ENCODE measurements around the gene NDUFB5.

NDUFB5 gene

DNA sequence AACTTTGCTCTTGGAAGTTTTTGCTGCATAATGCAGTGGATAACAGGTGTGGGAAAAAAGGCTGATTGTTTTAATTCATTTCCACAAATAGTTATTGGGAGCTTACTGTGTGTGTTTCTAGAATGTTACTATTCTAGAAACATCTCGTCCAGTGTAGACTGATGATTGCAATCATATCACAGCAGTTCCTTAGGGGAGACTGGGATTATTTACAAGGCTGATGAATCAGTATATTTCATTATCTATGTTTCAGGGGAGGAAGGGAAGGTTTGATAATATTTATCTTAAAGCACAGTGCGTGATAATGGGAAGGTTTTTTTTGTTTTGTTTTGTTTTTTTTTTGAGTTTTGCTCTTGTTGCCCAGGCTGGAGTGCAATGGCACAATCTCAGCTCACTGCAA, 50.6 kb downstream of the NDUFB5 start:
- H3K79me2 ChIP-seq (ENCODE audit: insufficient read depth, low read length): peaks cover 64% of the 10 kb centered on the region
- peaks cover 14% of the 10 kb centered on the region for H3K36me3 ChIP-seq (ENCODE audit: insufficient read depth, low read length)
- no peaks in the 10 kb centered on the region for H3K9me2 ChIP-seq (ENCODE audit: low read depth, low read length)
- no peak overlapping the region for H3K27ac ChIP-seq (ENCODE audit: low read depth, low read length, poor library complexity, severe bottlenecking)
- H3F3A ChIP-seq (ENCODE audit: insufficient read depth, low read length): peaks cover 6% of the 10 kb centered on the region
- no peaks in the 10 kb centered on the region for H3K27me3 ChIP-seq (ENCODE audit: insufficient read depth, low read length)
- peak overlapping the region; percentile 87 for H3K4me3 ChIP-seq (ENCODE audit: low read depth, low read length, poor library complexity, severe bottlenecking)
- H3K4me1 ChIP-seq (ENCODE audit: insufficient read depth, low read length, severe bottlenecking): peaks cover 43% of the 10 kb centered on the region
- H3K4me2 ChIP-seq (ENCODE audit: low read length): peak overlapping the region; percentile 72
- no peaks in the 10 kb centered on the region for H4K20me1 ChIP-seq (ENCODE audit: insufficient read depth, low read length)
- H2AFZ ChIP-seq (ENCODE audit: low read length): no peak overlapping the region
- TF ChIP-seq EZH2 (IDR thresholded peaks at IDR 0.05; ENCODE audit: borderline replicate concordance, low read length): no peak
- TF ChIP-seq, protein P1, sequence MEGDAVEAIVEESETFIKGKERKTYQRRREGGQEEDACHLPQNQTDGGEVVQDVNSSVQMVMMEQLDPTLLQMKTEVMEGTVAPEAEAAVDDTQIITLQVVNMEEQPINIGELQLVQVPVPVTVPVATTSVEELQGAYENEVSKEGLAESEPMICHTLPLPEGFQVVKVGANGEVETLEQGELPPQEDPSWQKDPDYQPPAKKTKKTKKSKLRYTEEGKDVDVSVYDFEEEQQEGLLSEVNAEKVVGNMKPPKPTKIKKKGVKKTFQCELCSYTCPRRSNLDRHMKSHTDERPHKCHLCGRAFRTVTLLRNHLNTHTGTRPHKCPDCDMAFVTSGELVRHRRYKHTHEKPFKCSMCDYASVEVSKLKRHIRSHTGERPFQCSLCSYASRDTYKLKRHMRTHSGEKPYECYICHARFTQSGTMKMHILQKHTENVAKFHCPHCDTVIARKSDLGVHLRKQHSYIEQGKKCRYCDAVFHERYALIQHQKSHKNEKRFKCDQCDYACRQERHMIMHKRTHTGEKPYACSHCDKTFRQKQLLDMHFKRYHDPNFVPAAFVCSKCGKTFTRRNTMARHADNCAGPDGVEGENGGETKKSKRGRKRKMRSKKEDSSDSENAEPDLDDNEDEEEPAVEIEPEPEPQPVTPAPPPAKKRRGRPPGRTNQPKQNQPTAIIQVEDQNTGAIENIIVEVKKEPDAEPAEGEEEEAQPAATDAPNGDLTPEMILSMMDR (IDR thresholded peaks at IDR 0.05; ENCODE audit: low read length): no peak
- no peak overlapping the region; the same call in 1 of the 2 replicates for H3K9ac ChIP-seq (ENCODE audit: low read length)
- no peaks in the 10 kb centered on the region for H3K9me3 ChIP-seq (ENCODE audit: low read length)

DNA sequence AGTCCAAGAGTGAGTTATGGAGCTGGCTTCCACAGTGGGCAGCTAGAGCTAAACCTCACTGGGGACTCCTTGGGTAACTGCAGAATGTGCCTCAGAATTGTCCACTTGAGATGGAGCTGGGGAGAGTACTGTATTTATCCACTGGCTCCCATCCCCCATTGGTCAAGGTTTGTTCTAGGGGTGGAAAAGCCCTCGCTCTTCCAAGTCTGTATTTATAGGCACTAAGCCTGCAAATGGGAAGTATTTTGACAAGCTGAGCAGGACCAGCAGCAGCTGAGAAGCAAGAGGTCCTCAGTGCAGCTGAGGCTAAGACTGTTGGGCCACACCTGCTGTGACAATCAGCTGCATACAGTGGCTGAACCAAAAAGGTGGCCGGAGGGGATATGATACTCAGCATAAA, 54.0 kb downstream of the NDUFB5 start:
- H3K4me1 ChIP-seq (ENCODE audit: insufficient read depth, low read length, severe bottlenecking): peaks cover 37% of the 10 kb centered on the region
- H3K36me3 ChIP-seq (ENCODE audit: insufficient read depth, low read length): peaks cover 14% of the 10 kb centered on the region
- H3K9ac ChIP-seq (ENCODE audit: low read length): no peak overlapping the region
- no peaks in the 10 kb centered on the region for H3K9me2 ChIP-seq (ENCODE audit: low read depth, low read length)
- H3F3A ChIP-seq (ENCODE audit: insufficient read depth, low read length): no peaks in the 10 kb centered on the region
- no peaks in the 10 kb centered on the region for H3K27me3 ChIP-seq (ENCODE audit: insufficient read depth, low read length)
- H3K4me2 ChIP-seq (ENCODE audit: low read length): no peak overlapping the region
- no peak overlapping the region for H3K4me3 ChIP-seq (ENCODE audit: low read depth, low read length, poor library complexity, severe bottlenecking)
- H3K79me2 ChIP-seq (ENCODE audit: insufficient read depth, low read length): peaks cover 97% of the 10 kb centered on the region
- H3K27ac ChIP-seq (ENCODE audit: low read depth, low read length, poor library complexity, severe bottlenecking): no peak overlapping the region
- H2AFZ ChIP-seq (ENCODE audit: low read length): no peak overlapping the region
- no peak for TF ChIP-seq EZH2 (IDR thresholded peaks at IDR 0.05; ENCODE audit: borderline replicate concordance, low read length)
- TF ChIP-seq, protein P1 (IDR thresholded peaks at IDR 0.05; ENCODE audit: low read length): no peak
- no peaks in the 10 kb centered on the region for H4K20me1 ChIP-seq (ENCODE audit: insufficient read depth, low read length)
- H3K9me3 ChIP-seq (ENCODE audit: low read length): no peaks in the 10 kb centered on the region

DNA sequence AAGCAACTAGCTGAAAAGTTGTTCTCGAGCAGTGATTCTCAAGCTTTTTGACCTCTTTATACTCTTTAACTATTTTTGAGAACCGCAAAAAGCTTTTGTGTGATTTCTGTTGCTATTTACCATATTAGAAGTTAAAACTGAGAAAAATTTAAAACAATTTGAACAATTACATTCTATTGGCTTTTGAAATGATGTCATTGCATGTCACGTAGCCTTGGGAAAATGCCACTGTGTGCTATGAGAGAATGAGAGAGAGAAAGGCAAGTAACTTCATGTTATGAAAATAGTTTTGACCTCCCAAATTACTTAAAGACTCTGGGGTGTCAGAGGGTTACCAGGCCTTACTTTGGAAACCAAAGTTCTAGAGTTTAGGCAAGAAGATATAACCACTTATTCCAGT, 56.3 kb downstream of the NDUFB5 start:
- H3K4me3 ChIP-seq (ENCODE audit: low read depth, low read length, poor library complexity, severe bottlenecking): no peak overlapping the region
- peaks cover 24% of the 10 kb centered on the region for H3K4me1 ChIP-seq (ENCODE audit: insufficient read depth, low read length, severe bottlenecking)
- no peaks in the 10 kb centered on the region for H3K9me2 ChIP-seq (ENCODE audit: low read depth, low read length)
- no peak overlapping the region for H3K27ac ChIP-seq (ENCODE audit: low read depth, low read length, poor library complexity, severe bottlenecking)
- peaks cover 99% of the 10 kb centered on the region for H3K79me2 ChIP-seq (ENCODE audit: insufficient read depth, low read length)
- TF ChIP-seq, protein P1 (IDR thresholded peaks at IDR 0.05; ENCODE audit: low read length): no peak
- TF ChIP-seq EZH2 (IDR thresholded peaks at IDR 0.05; ENCODE audit: borderline replicate concordance, low read length): no peak
- H3K36me3 ChIP-seq (ENCODE audit: insufficient read depth, low read length): peaks cover 11% of the 10 kb centered on the region
- no peaks in the 10 kb centered on the region for H3K27me3 ChIP-seq (ENCODE audit: insufficient read depth, low read length)
- H4K20me1 ChIP-seq (ENCODE audit: insufficient read depth, low read length): no peaks in the 10 kb centered on the region
- H3K9ac ChIP-seq (ENCODE audit: low read length): 0 out of 2 replicates have a peak overlapping the region, but pooled peaks have one; percentile 2
- 0 out of 2 replicates have a peak overlapping the region, but pooled peaks have one; percentile 1 for H3K4me2 ChIP-seq (ENCODE audit: low read length)
- no peaks in the 10 kb centered on the region for H3K9me3 ChIP-seq (ENCODE audit: low read length)
- H2AFZ ChIP-seq (ENCODE audit: low read length): no peak overlapping the region
- H3F3A ChIP-seq (ENCODE audit: insufficient read depth, low read length): no peaks in the 10 kb centered on the region

All from OCI-LY1 (cell line).